ENCODE results near the gene CPT1B.
A peak's percentile ranks its signal among the peaks of the same experiment; 100 is the strongest.

Gene CPT1B

DNA sequence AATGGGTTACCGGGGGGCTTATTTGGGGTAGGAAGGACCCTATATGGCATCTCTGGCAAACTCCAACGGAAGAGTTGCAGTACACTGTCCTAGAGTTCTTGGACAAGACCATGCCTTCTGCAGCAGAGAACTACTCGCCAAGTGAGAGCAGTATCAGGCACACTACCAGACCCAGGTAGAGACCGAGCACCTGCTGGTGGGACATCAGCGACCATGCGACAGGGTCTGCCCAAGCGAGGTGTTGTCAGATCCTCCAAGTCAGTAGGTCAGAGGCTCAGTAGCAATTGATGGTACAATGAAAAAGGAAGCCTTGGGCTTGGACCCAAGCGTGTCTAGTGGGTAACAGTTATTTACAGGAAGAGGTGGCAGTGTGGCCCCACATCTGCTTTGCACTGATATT is 7.6 kb upstream of the CPT1B start:
- no peak for DNase-seq (ENCODE audit: low spot score)

DNA sequence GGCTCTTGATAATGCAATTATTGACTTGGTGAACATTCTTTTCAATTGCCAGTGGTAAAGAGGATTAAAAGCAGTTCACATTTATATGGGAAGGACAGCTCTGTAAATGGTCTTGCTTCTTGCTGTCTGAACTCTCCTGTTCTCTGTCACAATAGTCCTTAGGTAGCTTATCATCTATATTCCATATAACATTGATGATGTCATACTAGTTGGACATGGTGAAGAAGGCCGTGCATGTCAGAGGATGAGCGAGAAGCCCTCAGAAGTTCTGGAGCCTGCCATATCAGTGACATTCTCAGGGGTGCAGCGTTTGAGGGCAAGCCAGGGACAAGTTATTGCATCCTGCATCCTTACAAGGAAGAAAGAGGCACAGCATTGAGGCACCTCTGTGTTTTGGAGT is 7.0 kb upstream of the CPT1B start:
- no peak for DNase-seq (ENCODE audit: low spot score)

DNA sequence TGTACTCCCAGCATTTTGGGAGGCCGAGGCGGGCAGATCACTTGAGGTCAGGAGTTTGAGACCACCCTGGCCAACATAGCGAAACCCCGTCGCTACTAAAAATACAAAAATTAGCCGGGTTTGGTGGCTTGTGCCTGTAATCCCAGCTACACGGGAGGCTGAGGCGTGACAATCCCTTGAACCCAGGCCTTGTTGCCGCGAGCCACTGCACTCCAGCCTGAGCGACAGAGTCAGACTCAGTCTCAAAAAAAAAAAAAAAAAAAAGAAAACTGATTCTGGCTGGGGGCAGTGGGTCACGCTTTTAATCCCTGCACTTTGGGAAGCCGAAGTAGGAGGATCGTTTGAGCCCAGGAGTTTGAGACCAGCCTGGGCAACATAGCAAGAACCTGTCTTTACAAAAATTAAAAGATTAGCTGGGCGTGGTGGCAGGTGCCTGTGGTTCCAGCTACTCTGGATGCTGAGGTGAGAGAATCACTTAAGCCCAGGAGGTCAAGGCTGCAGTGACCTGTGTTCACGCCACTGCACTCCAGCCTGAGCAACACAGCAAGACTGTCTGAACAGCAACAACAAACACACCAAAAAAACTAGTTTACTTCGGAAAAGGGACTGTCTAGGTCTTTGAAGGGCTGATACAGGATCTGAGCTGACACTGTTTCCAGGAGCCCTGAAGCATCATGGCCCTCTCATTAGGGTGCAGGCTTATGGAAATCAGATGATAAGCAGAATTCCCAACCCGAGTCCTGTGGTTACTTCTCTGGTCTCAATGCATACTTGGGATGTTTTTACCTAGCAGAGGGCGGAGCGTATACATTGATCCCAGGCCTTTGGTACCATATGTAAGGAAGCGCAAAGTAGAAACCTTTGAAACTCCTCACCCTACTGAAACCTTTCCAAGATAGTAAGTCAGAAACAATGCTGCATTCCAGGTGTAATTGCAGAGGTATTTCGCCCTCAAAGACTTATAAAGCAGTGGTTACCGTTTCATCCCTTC is 6.2 kb upstream of the CPT1B start:
- no peak for DNase-seq (ENCODE audit: low spot score)

DNA sequence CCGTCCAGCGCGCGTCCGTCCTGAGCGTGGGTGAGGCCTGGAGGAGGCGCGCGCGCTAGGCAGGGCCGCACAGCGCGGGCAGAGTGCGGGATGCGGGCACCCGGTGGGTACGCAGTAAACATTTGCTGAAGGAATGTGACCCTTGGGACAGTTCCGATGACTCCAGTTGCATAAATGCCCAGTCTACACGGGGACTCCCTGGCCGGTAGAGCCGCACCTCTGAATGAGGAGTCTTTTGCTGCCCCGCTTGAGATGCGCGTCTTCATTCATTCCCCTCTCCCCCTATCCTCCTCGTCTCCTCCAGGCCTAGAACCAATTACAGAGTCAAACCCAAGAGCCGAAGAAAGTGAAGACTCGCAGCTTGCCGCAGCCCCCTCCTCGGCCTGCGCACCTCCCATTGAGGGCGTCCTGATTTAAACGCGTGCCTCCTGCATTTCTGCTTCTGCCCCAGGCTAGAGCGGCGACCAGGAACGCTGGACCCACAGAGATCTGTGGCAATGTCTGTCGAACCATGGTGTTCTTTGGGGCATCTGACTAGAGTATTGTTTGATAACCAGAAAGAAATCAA is 5.2 kb upstream of the CPT1B start:
- DNase-seq (ENCODE audit: low spot score), result no peak

DNA sequence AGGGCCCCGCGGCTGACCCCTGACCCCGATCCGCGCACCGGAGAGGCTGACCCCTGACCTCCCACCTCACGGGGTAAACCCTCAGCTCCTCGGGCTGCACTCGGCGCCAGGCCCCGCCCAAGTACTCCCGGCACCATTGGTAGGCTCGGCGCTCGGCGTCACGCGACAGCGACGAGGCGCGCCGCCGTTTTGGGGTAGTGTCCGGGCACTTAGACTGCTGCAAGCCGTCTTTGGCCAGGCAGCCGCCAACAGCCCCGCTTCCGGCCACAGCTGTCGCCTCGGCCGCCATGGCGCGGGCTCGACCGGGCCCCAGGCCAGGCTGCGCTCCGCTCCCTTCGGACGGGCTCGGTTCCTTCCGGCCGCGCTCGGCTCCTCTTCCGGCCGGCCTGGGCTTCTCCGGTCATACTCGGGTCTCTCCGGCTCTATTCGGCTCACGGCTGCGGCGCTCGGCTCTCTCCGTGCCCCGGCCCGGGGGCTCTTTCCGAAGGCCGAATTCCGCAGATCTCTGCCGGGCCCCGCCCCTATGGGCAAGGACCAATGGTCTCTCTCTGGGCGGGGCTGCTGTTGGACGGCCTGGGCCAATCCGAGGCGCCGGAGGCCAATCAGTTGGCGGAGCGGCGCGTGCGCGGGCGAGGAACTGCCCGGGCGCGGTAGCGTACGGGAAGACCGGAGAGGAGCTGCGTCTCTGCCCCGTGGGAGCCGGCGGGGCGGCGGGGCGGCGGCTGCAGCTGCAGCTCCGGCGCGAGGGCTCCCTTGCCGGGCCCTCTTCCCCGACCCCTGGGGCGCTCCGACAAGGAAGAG is 4.5 kb upstream of the CPT1B start, which contains the start of gene CHKB:
TSS of gene CHKB (minus strand) at position 357 of the 801 bp plus-strand sequence. CDS start at position 289, 68 bp downstream.
- DNase-seq (ENCODE audit: low spot score), result peak; percentile 98

DNA sequence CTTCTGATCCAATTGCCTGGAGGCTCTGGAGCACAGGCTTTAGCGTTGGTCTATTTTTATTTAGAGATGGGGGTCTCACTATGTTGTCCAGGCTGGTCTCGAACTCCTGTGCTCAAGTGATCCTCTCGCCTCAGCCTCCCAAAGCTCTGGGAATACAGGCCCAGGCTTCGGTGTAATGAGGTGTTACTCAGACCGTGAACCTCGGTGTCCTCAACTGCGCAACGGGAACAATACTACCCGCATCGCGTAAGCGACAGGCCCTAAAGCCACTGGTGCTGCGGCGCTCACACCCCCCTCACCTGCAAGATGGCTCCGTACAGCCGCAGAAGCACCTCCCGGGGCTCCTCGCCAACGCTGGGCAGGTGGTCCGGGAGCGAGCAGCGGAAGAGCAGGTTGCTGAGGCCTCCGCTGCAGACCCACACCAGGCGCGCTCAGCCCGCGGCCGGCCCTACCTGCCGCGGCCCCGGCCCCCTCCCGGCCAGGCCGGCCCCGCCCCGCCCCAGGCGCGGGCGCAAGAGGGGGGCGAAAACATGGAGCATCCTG is 3.8 kb upstream of the CPT1B start:
- peak; percentile 28 for DNase-seq (ENCODE audit: low spot score)

DNA sequence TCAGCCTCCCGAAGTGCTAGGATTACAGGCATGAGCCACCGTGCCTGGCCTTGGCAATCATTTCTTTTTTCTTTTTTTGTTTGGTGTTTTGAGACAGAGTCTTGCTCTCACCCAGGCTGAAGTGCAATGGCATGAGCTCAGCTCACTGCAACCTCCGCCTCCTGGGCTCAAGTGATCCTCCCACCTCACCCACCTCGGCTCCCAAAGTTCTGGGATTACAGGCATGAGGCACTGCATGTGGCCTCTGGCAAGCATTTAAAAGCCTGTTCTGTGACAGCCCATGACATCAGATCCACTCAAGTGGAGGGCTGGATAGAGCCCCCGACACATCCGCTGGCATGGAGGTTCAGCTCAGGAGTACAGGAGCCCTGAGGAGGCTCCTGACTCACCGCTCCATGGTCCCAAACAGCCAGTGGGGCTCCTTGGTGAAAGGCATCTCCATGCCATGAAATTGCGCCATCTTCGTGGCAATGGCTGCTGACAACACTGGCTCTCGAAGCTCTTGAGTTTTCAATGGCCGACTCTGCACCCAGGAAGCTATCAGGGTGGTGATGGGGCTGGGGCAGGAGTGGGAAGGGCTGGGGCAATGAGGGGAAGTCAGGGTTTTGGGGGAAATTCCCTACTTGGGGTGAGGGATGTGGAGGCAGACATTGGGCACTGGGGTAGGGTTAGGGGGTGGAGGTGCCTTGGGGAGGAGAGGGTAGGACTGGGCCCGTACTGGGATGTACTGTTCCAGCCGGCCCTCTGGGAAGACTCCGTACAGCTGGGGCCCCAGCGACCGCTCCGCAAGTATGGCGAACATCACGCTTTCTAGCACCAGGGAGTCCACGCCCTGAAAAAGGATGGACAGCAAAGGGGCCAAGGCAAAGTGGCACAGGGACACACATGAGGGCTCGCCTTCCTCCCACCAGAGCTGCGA is 3.1 kb upstream of the CPT1B start:
- no peak for DNase-seq (ENCODE audit: low spot score)

DNA sequence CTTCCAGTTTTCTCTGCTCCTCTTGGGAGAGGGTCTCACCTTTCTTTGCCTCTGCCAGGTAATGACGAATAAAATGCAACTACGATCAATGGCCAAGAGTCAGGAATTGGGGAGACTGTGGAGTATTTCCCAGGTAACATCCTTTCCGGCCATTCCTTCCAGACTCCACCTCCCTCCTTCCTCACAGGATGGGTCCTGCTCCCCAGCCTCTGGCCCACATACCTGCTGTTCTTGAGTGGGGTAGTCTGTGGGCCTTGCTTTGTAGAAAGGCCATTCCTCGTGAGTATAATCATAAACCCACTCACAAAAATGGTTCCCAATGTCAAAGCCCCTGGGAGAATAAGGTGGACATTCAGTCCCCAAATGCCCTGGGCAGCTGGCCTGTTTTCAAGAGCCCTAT is 1.5 kb upstream of the CPT1B start:
- no peak for DNase-seq (ENCODE audit: low spot score)

DNA sequence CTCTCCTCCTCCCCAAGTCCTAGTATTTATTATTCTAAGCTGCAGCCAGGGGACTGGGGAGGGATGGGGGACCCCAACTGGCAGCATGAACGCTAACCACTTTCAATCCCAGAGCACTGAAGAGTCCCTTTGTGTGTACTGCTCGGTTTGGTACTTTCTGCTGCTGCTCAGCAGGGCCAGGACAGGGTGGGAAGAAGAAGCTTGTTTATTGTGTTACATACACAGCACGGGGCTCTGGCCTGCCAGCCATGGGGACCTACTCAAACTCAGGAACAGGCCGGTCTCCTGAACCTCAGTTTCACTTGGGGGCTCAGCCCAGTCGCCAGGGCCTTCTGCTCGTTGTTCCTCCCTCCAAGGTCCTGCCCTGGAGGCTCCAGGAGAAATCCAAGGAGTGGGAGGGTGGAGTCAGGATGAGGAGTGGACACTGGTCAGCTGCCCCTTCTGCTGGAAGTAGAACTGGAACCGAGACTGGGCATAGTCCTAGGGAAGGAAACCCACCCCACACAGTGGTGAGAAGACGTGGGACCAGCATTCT is 616 bp upstream of the CPT1B start:
- DNase-seq (ENCODE audit: low spot score), result no peak

DNA sequence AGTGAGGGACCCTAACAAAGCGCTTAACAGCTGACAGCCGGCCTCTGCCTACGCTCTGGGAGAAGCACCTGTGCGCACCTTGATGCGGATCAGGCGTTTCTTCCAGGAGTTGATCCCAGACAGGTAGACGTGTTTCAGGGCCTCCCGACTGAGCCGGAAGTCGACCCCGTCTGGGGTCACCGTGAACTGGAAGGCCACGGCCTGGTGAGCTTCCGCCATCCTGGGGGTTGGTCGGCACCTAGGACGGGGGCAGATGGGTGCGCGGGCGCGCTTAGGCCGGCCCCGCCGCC is 585 bp downstream of the CPT1B start:
- no peak for DNase-seq (ENCODE audit: low spot score)

DNA sequence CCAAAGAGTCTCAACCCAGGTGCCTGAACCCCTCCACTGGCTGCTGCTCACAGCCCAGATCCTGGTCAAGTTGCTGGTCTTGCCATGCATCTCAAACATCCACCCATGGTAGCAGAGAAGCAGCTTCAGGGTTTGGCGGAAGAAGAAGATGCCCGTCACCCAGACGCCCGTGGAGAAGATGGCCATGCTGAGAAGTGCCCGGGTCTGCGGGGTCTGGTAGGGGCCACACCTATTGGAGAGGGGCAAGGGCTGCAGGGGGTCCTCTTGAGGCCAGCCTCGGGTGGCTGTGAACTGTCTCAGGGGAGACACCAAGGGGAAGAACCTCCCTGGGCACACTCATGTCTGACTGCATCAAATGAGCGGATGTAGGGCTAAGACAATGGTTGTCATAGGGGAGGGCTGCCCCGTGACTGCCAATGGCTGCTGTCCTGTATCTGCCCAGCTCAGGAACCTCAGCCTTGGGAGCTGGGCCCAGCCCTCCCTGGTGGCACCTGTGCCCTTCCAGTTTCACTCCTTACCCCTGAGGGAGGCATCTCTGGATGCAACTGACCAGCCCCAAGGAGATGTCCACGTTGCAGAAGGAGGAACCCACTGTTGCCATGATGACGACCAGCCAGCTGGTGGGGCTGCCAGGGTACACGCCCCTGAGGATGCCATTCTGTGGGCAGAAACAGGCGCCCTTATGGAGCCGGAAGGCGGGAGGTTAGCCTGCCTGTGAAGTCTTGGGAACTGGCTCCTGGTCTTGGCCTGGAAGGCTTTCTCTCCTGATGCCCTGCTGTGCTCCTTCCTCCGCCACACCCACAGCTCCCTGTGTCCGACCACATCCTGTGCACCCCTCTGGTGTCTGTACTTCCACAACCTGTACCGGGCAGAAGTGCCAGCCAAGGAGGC is 1.2 kb downstream of the CPT1B start:
- no peak for DNase-seq (ENCODE audit: low spot score)

DNA sequence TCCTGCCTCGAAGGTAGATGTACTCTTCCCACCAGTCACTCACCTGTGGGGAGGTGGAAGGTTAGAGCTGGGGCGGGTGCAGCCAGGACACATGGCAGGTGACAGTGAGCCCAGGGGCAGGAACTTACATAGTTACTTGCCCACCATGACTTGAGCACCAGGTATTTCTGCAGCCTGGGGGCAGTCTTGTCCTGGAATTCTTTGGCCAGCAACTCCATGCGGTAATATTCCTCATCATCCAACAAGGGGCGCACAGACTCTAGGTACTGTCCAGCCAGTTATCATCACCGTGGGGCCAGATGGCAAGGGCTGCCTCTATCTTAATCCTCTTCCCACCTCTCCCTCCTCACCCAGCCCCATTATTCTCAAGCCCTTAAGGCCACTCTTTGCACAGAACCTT is 2.2 kb downstream of the CPT1B start:
- peak; percentile 63 for DNase-seq (ENCODE audit: low spot score)

DNA sequence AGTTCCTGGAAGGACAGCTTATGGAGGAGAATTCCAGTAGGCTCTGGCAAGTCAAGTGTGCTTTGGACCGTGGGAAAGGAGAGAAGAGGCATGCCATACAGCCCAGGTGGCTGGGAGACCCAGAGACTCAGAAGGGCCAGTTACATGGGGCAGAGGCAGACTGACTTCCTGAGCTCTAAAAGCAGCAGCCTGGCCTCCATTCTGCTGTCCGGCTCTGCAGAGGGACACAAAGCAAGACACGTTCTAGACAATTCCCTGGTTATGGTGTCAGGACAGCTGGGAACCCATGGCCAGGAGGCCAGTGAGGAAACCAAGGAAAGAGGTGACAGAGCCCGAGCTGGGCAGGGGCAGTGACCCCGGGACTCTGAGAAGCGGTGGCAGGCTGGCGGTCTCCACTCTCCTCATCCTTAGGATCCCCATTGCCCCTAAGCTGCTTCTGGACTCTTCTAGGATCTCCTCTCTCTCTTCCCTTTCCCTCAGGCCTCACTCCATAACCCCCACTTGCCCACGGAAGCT is 2.7 kb downstream of the CPT1B start:
- no peak for DNase-seq (ENCODE audit: low spot score)

DNA sequence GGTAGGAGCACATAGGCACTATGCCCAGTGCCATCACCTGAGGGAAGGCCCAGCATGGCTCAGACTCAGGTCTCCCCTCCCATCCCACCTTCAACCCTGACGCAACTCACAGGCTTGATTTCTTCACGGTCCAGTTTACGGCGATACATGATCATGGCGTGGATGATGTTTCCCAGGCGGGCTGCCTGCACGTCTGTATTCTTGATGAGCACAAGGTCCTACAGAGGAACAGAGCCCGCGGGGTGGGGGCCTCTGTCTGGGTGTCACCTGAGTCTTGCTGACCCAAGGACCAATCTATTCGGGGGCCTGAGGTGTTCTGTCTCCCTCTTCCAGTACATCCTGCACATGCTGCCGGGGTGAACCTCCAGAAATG is 3.9 kb downstream of the CPT1B start:
- DNase-seq (ENCODE audit: low spot score), result no peak

DNA sequence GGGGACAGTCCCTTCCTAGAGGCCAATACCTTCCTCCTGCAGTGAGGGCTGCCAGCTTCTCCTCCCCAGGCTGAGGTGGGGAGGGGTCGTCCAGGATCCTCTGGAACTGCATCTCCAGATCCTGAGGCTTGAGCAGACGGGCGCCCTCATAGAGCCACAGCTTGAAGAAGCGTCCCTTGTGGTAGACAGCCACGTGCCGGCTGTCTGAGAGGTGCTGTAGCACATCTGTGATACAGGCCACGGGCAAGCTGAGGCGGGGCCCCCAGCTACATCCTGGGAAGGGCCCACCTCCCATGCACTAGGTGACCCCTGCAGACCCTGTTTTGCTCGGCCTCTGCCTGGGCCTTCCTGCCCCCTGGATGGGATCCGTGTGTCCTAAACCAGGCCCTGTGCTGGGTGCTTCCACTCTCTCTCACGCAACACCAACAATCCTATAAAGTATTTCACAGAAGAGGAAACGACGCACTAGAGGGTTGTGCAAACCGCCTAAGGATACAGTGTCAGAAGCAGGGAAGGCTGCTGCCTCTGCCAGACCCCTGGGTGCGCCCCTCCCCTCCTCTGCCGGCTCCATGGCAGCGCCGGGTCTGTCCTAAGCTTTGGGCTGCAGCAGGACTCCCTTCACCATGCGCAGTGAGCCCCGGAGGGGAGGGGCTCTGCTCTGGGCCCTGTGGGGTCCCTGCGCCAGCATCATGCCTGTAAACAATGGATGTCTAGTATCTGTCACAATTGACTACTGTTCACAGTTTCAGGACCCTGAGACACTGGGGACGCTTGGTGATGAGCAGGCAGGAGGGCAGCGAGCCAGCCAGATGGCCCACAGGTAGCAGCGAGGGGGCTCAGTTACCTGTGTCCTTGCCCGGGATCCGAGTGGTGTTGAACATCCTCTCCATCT is 4.5 kb downstream of the CPT1B start:
- no peak for DNase-seq (ENCODE audit: low spot score)

DNA sequence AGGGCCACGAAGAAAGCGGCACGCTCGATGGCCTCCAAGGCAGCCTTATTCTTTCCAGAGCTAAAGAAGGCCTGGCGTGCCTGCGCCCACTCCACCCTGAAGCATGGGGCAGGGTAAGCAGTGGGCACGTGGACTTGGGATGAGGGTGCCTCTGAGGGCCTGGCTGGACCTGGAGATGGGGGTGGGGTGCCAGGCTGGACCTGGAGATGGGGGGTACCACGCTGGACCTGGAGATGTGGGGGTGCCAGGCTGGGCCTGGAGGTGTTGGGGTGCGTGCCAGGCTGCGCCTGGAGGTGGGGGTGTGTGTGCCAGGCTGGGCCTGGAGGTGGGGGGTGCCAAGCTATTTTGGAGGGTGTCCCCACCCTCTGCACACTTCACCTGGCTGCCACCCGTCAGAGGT is 5.3 kb downstream of the CPT1B start:
- DNase-seq (ENCODE audit: low spot score), result no peak

DNA sequence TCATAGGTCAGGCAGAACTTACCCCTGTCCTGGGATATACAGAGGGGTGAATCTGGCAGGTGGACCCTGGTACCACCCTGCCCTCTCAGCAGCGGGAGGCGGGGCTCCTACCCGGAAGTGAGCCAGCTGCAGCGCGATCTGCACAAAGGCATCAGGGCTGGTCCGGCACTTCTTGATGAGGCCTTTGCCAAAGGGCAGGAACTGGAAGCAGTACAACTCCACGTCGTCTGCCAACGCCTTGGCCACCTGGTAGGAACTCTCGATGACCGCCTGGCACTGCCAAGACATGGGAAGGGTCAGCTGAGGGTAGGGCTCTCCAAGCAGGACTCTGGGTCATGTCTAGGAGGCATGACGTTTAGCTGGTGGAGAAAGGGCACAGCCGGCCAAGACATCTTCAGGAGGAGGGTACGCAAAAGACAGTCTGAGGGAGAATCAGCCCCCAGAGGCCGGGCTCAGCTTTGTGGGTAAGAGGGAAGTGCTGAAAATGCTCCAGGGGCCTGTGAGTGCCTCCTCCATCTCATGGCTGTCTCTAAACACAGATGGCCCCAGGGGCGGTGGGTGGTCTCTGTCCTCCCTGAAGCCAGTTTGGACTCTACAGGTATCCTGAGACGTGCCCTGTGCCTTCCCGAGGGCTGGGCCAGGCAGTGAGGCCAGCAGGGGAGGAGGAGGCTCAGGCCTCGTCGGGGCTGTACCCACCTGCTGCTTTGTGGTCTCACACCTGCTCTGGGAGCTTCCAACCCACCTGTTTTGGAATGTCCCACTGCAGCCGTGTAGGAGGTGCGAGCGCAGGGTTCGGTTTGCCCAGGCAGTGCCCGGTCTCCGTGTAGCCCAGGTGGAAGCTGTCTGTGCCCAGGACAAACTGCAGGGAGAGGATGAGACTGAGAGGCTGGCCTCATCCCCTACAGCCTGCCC is 6.7 kb downstream of the CPT1B start:
- no peak for DNase-seq (ENCODE audit: low spot score)

All from SK-N-DZ (cell line).